Activated naive CD4-positive, alpha-beta T cell treated with Interleukin-2 at 50 U/mL for 16 hours (primary cell): ENCODE results near the gene RNF181.
"Not testable (repeated sequence)": the region's sequence is repeated elsewhere in the genome, so short reads cannot be mapped to it uniquely, and the experiment has no call there.

Source experiments
- DNase-seq: peaks from one replicate; pipeline ENCODE4 v3.0.0-alpha.2; 2020

Gene RNF181

GRCh38 chr2:85577386-85578242, 17.9 kb upstream of the RNF181 start, which contains the start of gene VAMP8:
Gene VAMP8 (plus strand): TSS chr2:85577586. CDS start chr2:85577647, 61 bp downstream.
- DNase-seq, result peak; percentile 69

- DNase-seq, result peak; percentile 20
Measured at GRCh38 chr2:85578243-85579180, 17.0 kb upstream of the RNF181 start.

GRCh38 chr2:85579266-85579935, 16.1 kb upstream of the RNF181 start:
- no peak for DNase-seq

- DNase-seq, result no peak
Measured at GRCh38 chr2:85580206-85580605, 15.3 kb upstream of the RNF181 start.

- DNase-seq, result no peak
Measured at GRCh38 chr2:85582492-85582891, 13.1 kb upstream of the RNF181 start.

- peak; percentile 44 for DNase-seq
Measured at GRCh38 chr2:85583667-85584353, 11.7 kb upstream of the RNF181 start.

- DNase-seq, result peak; percentile 19
Measured at GRCh38 chr2:85584354-85584856, 11.1 kb upstream of the RNF181 start, which contains the start of gene VAMP5. Gene VAMP5 (plus strand): TSS chr2:85584431. CDS start chr2:85584491, 60 bp downstream.

GRCh38 chr2:85584857-85585780, 10.4 kb upstream of the RNF181 start:
- DNase-seq, result peak; percentile 24

GRCh38 chr2:85585781-85586105, 9.8 kb upstream of the RNF181 start:
- no peak for DNase-seq

GRCh38 chr2:85588236-85588635, 7.3 kb upstream of the RNF181 start:
- no peak for DNase-seq

- DNase-seq, result no peak
Measured at GRCh38 chr2:85588645-85589044, 6.9 kb upstream of the RNF181 start.

GRCh38 chr2:85589181-85589580, 6.4 kb upstream of the RNF181 start:
- no peak for DNase-seq

- DNase-seq, result no peak
Measured at GRCh38 chr2:85589982-85590791, 5.4 kb upstream of the RNF181 start.

- no peak for DNase-seq
Measured at GRCh38 chr2:85590950-85591349, 4.6 kb upstream of the RNF181 start.

GRCh38 chr2:85591563-85591962, 4.0 kb upstream of the RNF181 start:
- DNase-seq, result no peak

- not testable (repeated sequence) for DNase-seq
Measured at GRCh38 chr2:85592299-85592698, 3.2 kb upstream of the RNF181 start.

- DNase-seq, result no peak
Measured at GRCh38 chr2:85593023-85593422, 2.5 kb upstream of the RNF181 start.

GRCh38 chr2:85594715-85595300, 737 bp upstream of the RNF181 start:
- no peak for DNase-seq

- DNase-seq, result no peak
Measured at GRCh38 chr2:85596026-85596333, 435 bp downstream of the RNF181 start.
